ENCODE results near the gene NIN.
A peak's percentile ranks its signal among the peaks of the same experiment; 100 is the strongest.
"Not testable (repeated sequence)": the region's sequence is repeated elsewhere in the genome, so short reads cannot be mapped to it uniquely, and the experiment has no call there.

NIN gene

GRCh38 chr14:50816395-50817047, 14.4 kb downstream of the NIN start:
- no peak for DNase-seq
- no peak for ATAC-seq

GRCh38 chr14:50815526-50815925, 15.4 kb downstream of the NIN start:
- not testable (repeated sequence) for ATAC-seq, DNase-seq

GRCh38 chr14:50815058-50815457, 15.9 kb downstream of the NIN start:
- ATAC-seq, DNase-seq: not testable (repeated sequence)

- no peak for ATAC-seq
- DNase-seq, result no peak
These were observed 16.8 kb downstream of the NIN start for GRCh38 chr14:50814161-50814560.

- DNase-seq (no peak), ATAC-seq (peak; percentile 63)
These were observed 17.5 kb downstream of the NIN start for GRCh38 chr14:50813544-50813863.

- DNase-seq (peak; percentile 45), ATAC-seq (peak; percentile 83)
These were observed 18.0 kb downstream of the NIN start for GRCh38 chr14:50812856-50813543.

GRCh38 chr14:50812180-50812579, 18.8 kb downstream of the NIN start:
- ATAC-seq (peak; percentile 28), DNase-seq (no peak)

GRCh38 chr14:50808053-50808452, 22.9 kb downstream of the NIN start:
- ATAC-seq (no peak), DNase-seq (no peak)

- DNase-seq, result no peak
- ATAC-seq, result no peak
These were observed 24.6 kb downstream of the NIN start for GRCh38 chr14:50806241-50806933.

GRCh38 chr14:50805396-50805795, 25.6 kb downstream of the NIN start:
- DNase-seq (no peak), ATAC-seq (no peak)

GRCh38 chr14:50804181-50804721, 26.7 kb downstream of the NIN start:
- no peak for DNase-seq
- no peak for ATAC-seq

- DNase-seq (no peak), ATAC-seq (no peak)
These were observed 29.3 kb downstream of the NIN start for GRCh38 chr14:50801706-50802105.

GRCh38 chr14:50800032-50800431, 30.9 kb downstream of the NIN start:
- DNase-seq (no peak), ATAC-seq (no peak)

- ATAC-seq (no peak), DNase-seq (no peak)
These were observed 32.9 kb downstream of the NIN start for GRCh38 chr14:50798048-50798421.

GRCh38 chr14:50797250-50798047, 33.5 kb downstream of the NIN start:
- no peak for DNase-seq
- no peak for ATAC-seq

GRCh38 chr14:50796390-50796789, 34.6 kb downstream of the NIN start:
- no peak for DNase-seq
- ATAC-seq, result no peak

- DNase-seq, result no peak
These were observed 35.1 kb downstream of the NIN start for GRCh38 chr14:50795909-50796308.

GRCh38 chr14:50795142-50795541, 35.8 kb downstream of the NIN start:
- ATAC-seq (no peak), DNase-seq (no peak)

More at GRCh38 chr14:50795909-50796308, 35.1 kb downstream of the NIN start:
- ATAC-seq, result no peak

- ATAC-seq (no peak), DNase-seq (no peak)
These were observed 36.8 kb downstream of the NIN start for GRCh38 chr14:50794068-50794645.

- peak; percentile 36 for ATAC-seq
These were observed 38.3 kb downstream of the NIN start for GRCh38 chr14:50792634-50793068.

GRCh38 chr14:50792051-50792477, 38.9 kb downstream of the NIN start:
- ATAC-seq (peak; percentile 60), DNase-seq (no peak)

More at GRCh38 chr14:50792634-50793068, 38.3 kb downstream of the NIN start:
- no peak for DNase-seq

- no peak for ATAC-seq
These were observed 39.8 kb downstream of the NIN start for GRCh38 chr14:50791201-50791600.

More at GRCh38 chr14:50791201-50791600, 39.8 kb downstream of the NIN start:
- no peak for DNase-seq

Measured in stimulated activated naive CD8-positive, alpha-beta T cell treated with anti-CD3 and anti-CD28 coated beads, Interleukin-15, Interleukin-2, amounts not matched to agents 100 U/mL and 50 U/mL, for 24 hours (primary cell).